Measurements from ENCODE around the gene LMX1B.
"Not testable (repeated sequence)": the region's sequence is repeated elsewhere in the genome, so short reads cannot be mapped to it uniquely, and the experiment has no call there.

The LMX1B gene

GRCh38 chr9:126695701-126696400 is 82.1 kb downstream of the LMX1B start:
- no peak for DNase-seq (ENCODE audit: low spot score)

- DNase-seq (ENCODE audit: low spot score) = no peak
These were observed 82.8 kb downstream of the LMX1B start for GRCh38 chr9:126696401-126697145.

- DNase-seq (ENCODE audit: low spot score) = no peak
These were observed 83.6 kb downstream of the LMX1B start for GRCh38 chr9:126697330-126697729.

- no peak for DNase-seq (ENCODE audit: low spot score)
These were observed 84.5 kb downstream of the LMX1B start for GRCh38 chr9:126698251-126698650.

GRCh38 chr9:126698756-126699155 is 85.0 kb downstream of the LMX1B start:
- DNase-seq (ENCODE audit: low spot score) = no peak

GRCh38 chr9:126699401-126699881 is 85.7 kb downstream of the LMX1B start:
- DNase-seq (ENCODE audit: low spot score) = no peak

- no peak for DNase-seq (ENCODE audit: low spot score)
These were observed 86.6 kb downstream of the LMX1B start for GRCh38 chr9:126700296-126700695.

- DNase-seq (ENCODE audit: low spot score) = no peak
These were observed 87.4 kb downstream of the LMX1B start for GRCh38 chr9:126700903-126701812.

- DNase-seq (ENCODE audit: low spot score) = no peak
These were observed 88.0 kb downstream of the LMX1B start for GRCh38 chr9:126701813-126702140.

- no peak for DNase-seq (ENCODE audit: low spot score)
These were observed 88.6 kb downstream of the LMX1B start for GRCh38 chr9:126702151-126703001.

- no peak for DNase-seq (ENCODE audit: low spot score)
These were observed 89.5 kb downstream of the LMX1B start for GRCh38 chr9:126703002-126703865.

- DNase-seq (ENCODE audit: low spot score) = no peak
These were observed 90.1 kb downstream of the LMX1B start for GRCh38 chr9:126703866-126704156.

- DNase-seq (ENCODE audit: low spot score) = no peak
These were observed 90.6 kb downstream of the LMX1B start for GRCh38 chr9:126704157-126704891.

- DNase-seq (ENCODE audit: low spot score) = peak; percentile 74
These were observed 91.4 kb downstream of the LMX1B start for GRCh38 chr9:126704892-126705766.

GRCh38 chr9:126705767-126706697 is 92.3 kb downstream of the LMX1B start:
- peak; percentile 57 for DNase-seq (ENCODE audit: low spot score)

GRCh38 chr9:126706698-126707053 is 92.9 kb downstream of the LMX1B start:
- no peak for DNase-seq (ENCODE audit: low spot score)

GRCh38 chr9:126707083-126707482 is 93.4 kb downstream of the LMX1B start:
- no peak for DNase-seq (ENCODE audit: low spot score)

- not testable (repeated sequence) for DNase-seq (ENCODE audit: low spot score)
These were observed 94.0 kb downstream of the LMX1B start for GRCh38 chr9:126707712-126708111.

Measured in SK-N-DZ (cell line).